Colonic mucosa (tissue), 4 donors: ENCODE data around the gene DAB1. TPM values are rescaled to one million over a fixed set of nuclear protein-coding genes. Genes with fewer than 3 reads are reported as not detected.

Experiments
- DNase-seq: peaks from one replicate; pipeline ENCODE4 v3.0.0-alpha.2; 2020
- H3K27ac ChIP-seq: fragments of 200-600 bp; one replicate; pipeline ENCODE4 v1.8.0; 2021
- H3K27me3 ChIP-seq: fragments of 200-600 bp; one replicate; pipeline ENCODE4 v1.8.0; 2021
- H3K36me3 ChIP-seq: fragments of 200-600 bp; one replicate; pipeline ENCODE4 v1.8.0; 2021
- H3K4me1 ChIP-seq: fragments of 200-600 bp; one replicate; pipeline ENCODE4 v1.8.0; 2021; ENCODE audit warnings: mild to moderate bottlenecking
- H3K4me3 ChIP-seq: fragments of 200-600 bp; one replicate; pipeline ENCODE4 v1.8.0; 2021
- H3K9ac ChIP-seq, 2 donors: one replicate each; pipeline ENCODE4 v1.7.0; 2013; ENCODE audit warnings: control low read depth in 2 of 2, low read depth in 2 of 2, low read length in 2 of 2
- H3K9me3 ChIP-seq: fragments of 200-600 bp; one replicate; pipeline ENCODE4 v1.8.0; 2021
- intact Hi-C: fragments of 100-400 bp; cut with DNase I; formaldehyde crosslinking; loops from one replicate; pipeline ENCODE4 v1.14.1; 2022
- total RNA-seq, 2 donors: library from RNA; stranded (reverse); fragmentation: NEBNext Ultra II Directional in 1 of 2; extraction: Animal tissue kit (Norgen Biotek cat#: 25700) in 1 of 2; gene quantifications; one replicate each; pipeline ENCODE4 v1.2.1, GENCODE V29; 2021
- TF ChIP-seq, protein P1 (sequence below): fragments of 200-600 bp; IDR thresholded peaks from one replicate; pipeline ENCODE4 v1.8.0; 2022; ENCODE audit warnings: antibody characterized with exemption, mild to moderate bottlenecking
- donor health status: healthy.
- donor health status: DM: no; HTN: no; CAD: no.
- donor health status: DM: no; HTN: no; CAD: no.

Gene DAB1
- total RNA-seq, 2 donors from 2014 or later, result 0.42 TPM; not detected in 1

- no peak overlapping the region for H3K27ac ChIP-seq
- intact Hi-C loops, result no loop called here
- H3K9ac ChIP-seq, result no peak overlapping the region
- no peaks in the 10 kb centered on the region for H3K4me1 ChIP-seq
- no peaks in the 10 kb centered on the region for H3K27me3 ChIP-seq
- H3K4me3 ChIP-seq, result no peak overlapping the region
- H3K9me3 ChIP-seq, result no peaks in the 10 kb centered on the region
- no peaks in the 10 kb centered on the region for H3K36me3 ChIP-seq
- DNase-seq, result no peak
- TF ChIP-seq, protein P1, sequence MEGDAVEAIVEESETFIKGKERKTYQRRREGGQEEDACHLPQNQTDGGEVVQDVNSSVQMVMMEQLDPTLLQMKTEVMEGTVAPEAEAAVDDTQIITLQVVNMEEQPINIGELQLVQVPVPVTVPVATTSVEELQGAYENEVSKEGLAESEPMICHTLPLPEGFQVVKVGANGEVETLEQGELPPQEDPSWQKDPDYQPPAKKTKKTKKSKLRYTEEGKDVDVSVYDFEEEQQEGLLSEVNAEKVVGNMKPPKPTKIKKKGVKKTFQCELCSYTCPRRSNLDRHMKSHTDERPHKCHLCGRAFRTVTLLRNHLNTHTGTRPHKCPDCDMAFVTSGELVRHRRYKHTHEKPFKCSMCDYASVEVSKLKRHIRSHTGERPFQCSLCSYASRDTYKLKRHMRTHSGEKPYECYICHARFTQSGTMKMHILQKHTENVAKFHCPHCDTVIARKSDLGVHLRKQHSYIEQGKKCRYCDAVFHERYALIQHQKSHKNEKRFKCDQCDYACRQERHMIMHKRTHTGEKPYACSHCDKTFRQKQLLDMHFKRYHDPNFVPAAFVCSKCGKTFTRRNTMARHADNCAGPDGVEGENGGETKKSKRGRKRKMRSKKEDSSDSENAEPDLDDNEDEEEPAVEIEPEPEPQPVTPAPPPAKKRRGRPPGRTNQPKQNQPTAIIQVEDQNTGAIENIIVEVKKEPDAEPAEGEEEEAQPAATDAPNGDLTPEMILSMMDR, result no peak
Measured at GRCh38 chr1:57101209-57101608, 322.7 kb downstream of the DAB1 start.

DNA sequence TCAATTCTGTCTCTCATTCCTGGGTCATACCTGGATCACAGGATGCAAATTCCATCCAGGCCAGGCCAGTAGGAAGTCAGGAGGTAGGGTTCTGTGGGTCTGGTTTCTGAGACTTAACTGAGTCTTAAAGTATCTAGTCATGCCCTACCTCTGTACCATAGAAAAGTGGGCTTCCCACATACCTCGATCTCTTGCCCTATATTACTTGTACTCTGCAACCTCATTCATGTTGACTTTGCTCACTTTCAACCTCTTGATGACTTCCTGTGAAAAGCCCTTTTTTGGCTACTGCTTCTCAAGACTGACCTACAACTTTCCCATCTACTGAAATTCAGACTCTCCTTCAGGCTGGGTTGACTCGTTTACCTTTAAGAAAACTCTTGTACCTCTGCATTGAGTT lies 329.1 kb downstream of the DAB1 start:
- H3K4me3 ChIP-seq, result no peak overlapping the region
- DNase-seq, result no peak
- TF ChIP-seq, protein P1, result no peak
- no peaks in the 10 kb centered on the region for H3K36me3 ChIP-seq
- no peak overlapping the region for H3K9ac ChIP-seq
- H3K4me1 ChIP-seq, result no peaks in the 10 kb centered on the region
- no peaks in the 10 kb centered on the region for H3K9me3 ChIP-seq
- H3K27ac ChIP-seq, result no peak overlapping the region
- intact Hi-C loops, result no loop called here
- H3K27me3 ChIP-seq, result no peaks in the 10 kb centered on the region

- intact Hi-C loops, result no loop called here
- TF ChIP-seq, protein P1, result no peak
- no peak overlapping the region for H3K27ac ChIP-seq
Measured at GRCh38 chr1:57093122-57093521, 330.7 kb downstream of the DAB1 start.

GRCh38 chr1:57091642-57092041 lies 332.2 kb downstream of the DAB1 start:
- TF ChIP-seq, protein P1, result no peak
- intact Hi-C loops, result no loop called here
- H3K9me3 ChIP-seq, result no peaks in the 10 kb centered on the region
- H3K36me3 ChIP-seq, result no peaks in the 10 kb centered on the region
- no peaks in the 10 kb centered on the region for H3K27me3 ChIP-seq
- H3K4me3 ChIP-seq, result no peak overlapping the region
- H3K4me1 ChIP-seq, result no peaks in the 10 kb centered on the region
- DNase-seq, result no peak
- H3K9ac ChIP-seq, result no peak overlapping the region
- H3K27ac ChIP-seq, result no peak overlapping the region

More at GRCh38 chr1:57093122-57093521, 330.7 kb downstream of the DAB1 start:
- Histone ChIP-seq H3K4me3 (no peak overlapping the region), H3K27me3 (no peaks in the 10 kb centered on the region), H3K36me3 (no peaks in the 10 kb centered on the region), H3K9ac (no peak overlapping the region), H3K4me1 (no peaks in the 10 kb centered on the region), H3K9me3 (no peaks in the 10 kb centered on the region)
- no peak for DNase-seq

DNA sequence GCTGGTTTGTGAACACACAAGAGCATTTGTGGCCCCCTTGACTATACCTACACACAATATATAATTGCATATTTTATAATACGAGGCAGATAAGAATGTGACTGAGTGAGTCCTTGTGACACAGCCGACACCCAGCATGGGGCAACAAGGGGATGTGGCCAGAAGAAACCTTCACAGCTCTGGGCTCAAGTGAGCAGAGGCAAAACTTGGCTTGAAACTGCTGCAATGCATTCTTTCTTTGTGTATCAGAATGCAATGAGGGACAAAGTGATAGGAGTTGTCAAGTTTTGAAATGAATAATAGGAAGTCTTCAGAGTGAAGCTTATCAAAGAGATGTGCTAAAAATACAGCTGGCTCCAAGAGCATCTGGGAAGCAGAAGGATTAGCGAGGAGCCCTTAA lies 334.0 kb downstream of the DAB1 start:
- H3K27ac ChIP-seq, result no peak overlapping the region
- no peak overlapping the region for H3K4me3 ChIP-seq
- H3K36me3 ChIP-seq, result no peaks in the 10 kb centered on the region
- TF ChIP-seq, protein P1, result no peak
- H3K27me3 ChIP-seq, result no peaks in the 10 kb centered on the region
- H3K4me1 ChIP-seq, result no peaks in the 10 kb centered on the region
- intact Hi-C loops, result no loop called here
- H3K9ac ChIP-seq, result no peak overlapping the region
- DNase-seq, result no peak
- H3K9me3 ChIP-seq, result no peaks in the 10 kb centered on the region

GRCh38 chr1:57089221-57089620 lies 334.6 kb downstream of the DAB1 start:
- H3K4me3 ChIP-seq, result no peak overlapping the region
- H3K9ac ChIP-seq, result no peak overlapping the region
- H3K27me3 ChIP-seq, result no peaks in the 10 kb centered on the region
- no peaks in the 10 kb centered on the region for H3K36me3 ChIP-seq
- no peaks in the 10 kb centered on the region for H3K4me1 ChIP-seq
- intact Hi-C loops, result no loop called here
- no peaks in the 10 kb centered on the region for H3K9me3 ChIP-seq
- no peak overlapping the region for H3K27ac ChIP-seq
- DNase-seq, result no peak
- TF ChIP-seq, protein P1, result no peak
